Measurements from ENCODE around the gene STK39.

- no peak for TF ChIP-seq CTCF (IDR thresholded peaks at IDR 0.05; ENCODE audit: low read depth, low read length, poor library complexity, severe bottlenecking)
- no peak for TF ChIP-seq EZH2phosphoT487 (IDR thresholded peaks at IDR 0.05; ENCODE audit: borderline replicate concordance, low read length)
Measured at GRCh38 chr2:167960089-167960747, 287.2 kb downstream of the STK39 start.
